GM21390 (cell line): ENCODE measurements around the gene BRDT.
"Not testable (repeated sequence)": the region's sequence is repeated elsewhere in the genome, so short reads cannot be mapped to it uniquely, and the experiment has no call there.

Experiments used
- ATAC-seq: cut with Tn5 transposase; IDR thresholded peaks from one replicate; pipeline ENCODE4 v1.9.1; 2021; ENCODE audit not compliant: unreplicated experiment

The BRDT gene

DNA sequence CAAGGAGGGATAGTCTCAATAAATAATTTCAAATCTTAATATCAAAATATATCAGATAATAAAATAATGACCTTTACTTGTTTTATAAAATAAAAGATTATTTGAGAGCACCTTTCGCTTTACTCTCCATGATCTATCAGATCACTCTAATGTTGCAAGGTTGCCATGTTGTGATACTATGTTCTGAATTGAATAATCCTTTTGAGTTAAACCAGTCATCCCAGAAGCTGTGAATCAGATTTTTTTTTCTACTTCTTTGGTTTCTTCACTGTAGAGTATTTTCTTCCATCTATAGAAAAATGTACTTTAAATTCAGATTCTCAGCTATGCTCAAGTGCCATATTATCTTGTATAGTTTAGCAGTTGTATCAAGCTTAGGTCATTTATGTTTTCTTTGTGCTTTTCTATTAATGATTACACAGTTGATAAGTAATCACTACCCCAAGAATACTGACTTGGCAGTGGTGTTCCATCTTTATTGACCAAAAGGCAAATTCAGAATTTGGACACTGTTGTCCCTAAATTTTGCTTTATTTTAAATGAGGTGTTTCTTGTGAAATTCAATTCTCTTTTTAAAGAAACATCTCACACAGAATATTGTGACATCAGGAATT, 32.9 kb downstream of the BRDT start:
- no peak for ATAC-seq

DNA sequence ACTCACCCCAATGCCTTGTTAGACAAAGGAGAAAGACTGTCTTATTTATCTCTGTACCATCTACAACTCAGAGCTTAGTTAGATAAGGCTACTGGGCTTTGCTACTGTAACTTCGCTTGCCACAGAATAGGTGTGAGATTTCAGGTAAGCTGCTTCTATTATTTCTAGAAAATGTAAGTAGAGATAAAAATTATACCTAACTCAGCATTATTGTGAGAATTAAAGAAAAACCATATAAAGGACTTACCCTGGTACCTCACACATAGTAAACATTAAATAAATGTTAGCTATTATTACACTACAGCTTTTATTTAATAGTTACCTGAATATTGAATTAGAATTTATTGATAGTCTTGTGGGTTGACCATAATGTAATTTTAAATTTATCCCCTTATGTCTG, 44.1 kb downstream of the BRDT start:
- no peak for ATAC-seq

DNA sequence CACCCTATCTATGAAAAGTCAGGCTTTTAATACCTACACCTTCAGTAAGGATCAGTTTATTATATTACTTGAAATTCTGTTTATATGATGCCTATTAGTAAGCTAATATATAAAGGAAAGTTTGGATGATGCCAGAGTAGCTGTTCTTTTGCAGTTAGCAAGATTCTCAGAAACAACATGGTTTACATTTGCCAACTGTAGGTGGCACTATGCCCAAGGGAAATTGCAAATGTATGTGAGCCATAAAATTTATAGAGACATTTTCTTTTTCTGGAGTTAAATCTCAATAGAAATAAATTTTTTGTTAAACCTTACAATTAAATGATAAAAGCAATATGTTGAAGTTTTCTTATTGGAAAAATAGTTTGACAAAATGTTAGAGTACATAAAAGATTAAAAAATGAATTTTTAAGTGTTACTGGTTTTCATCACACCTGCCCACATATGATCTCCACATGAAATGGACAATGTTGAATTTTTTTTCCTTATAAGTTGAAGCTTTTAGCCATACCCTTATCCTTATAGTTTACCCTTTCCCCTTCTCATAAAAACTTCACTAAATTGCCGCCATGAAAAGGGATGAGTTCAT, 48.5 kb downstream of the BRDT start:
- no peak for ATAC-seq

DNA sequence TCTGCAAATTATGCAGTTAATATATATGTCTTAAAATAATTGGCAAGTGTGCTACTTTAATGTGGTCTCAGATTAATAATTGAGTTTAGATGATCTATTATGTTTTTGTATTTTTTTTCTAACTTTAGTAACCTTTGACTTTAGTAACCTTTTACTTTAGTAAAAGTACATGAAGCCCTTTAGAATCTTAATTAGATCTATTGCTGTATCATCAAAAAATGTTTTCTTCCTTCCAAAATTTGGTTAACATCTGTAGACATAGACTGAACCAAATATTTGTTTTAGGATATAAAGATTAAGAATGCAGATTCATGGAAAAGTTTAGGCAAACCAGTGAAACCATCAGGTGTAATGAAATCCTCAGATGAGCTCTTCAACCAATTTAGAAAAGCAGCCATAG, 54.9 kb downstream of the BRDT start:
- ATAC-seq: no peak

DNA sequence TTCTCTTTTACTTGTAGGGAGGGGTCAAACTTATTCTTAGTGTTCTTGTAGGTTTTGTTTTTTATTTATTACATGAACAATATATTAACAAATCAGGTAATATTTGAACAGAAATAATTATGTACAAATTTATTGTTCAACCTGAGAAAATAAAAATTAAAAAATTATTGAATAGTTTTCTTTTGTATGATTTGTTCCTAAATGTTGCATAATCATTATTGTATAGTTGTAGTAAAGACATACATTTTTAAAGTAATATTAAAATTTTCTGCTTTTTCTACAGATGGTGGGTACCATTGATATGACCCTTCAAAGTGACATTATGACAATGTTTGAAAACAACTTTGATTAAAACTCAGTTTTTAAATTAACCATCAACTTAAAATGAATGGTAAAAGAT, 64.7 kb downstream of the BRDT start:
- no peak for ATAC-seq

DNA sequence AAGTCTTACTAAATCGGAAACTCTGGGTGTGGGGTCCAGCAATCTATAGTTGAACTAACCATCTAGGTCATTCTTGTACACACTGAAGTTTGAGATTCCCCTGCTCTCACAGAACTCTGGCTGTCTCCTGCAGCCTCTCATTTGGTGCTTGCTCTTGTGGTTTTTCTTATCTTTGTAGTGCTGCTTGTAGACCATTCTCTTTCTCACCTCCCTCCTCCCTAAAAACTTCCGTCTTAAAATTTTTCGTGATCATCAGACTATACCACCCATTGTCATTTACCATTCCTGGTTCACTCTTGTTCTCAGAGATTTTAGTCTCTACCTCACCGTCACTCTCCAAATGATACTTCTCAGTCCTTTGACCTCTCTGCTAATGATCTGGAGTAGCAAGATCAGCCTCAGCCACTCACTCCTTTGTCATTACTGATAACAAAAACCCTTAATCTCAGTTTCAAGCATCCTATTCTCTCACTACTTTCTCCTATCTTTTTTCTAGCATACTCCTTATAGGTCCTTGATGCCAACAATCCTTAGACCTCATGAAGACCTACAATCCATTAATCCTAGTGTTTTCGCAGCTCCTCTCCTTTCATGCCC, 67.6 kb downstream of the BRDT start:
- ATAC-seq: no peak

DNA sequence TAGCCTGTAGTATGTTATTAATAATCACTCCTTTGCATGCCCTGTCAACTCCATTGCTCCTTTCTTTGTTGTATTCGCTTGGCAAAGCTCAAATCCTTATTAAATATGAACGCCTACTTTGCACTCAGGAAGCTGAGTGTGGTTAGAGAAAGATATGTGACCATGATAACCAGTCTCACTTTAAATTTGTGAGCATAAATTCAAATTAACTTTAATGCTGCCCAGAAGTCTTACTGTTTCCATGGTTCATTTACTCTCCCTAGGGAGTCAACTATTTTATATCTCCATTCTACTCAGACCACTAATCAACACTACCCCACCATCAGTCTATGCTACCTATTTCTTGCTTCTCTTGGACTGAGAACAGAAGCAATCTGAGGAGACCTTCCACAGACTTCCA, 68.5 kb downstream of the BRDT start:
- no peak for ATAC-seq

DNA sequence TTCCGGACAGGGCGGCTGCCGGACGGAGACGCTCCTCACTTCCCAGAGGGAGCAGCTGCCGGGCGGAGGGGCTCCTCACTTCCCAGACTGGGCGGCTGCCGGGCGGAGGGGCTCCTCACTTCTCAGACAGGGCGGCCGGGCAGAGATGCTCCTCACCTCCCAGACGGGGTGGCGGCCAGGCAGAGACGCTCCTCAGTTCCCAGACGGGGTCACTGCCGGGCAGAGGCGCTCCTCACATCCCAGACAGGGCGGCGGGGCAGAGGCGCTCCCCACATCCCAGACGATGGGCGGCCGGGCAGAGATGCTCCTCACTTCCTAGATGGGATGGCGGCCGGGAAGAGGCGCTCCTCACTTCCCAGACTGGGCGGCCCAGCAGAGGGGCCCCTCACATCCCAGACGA, 76.8 kb downstream of the BRDT start:
- ATAC-seq: not testable (repeated sequence)

DNA sequence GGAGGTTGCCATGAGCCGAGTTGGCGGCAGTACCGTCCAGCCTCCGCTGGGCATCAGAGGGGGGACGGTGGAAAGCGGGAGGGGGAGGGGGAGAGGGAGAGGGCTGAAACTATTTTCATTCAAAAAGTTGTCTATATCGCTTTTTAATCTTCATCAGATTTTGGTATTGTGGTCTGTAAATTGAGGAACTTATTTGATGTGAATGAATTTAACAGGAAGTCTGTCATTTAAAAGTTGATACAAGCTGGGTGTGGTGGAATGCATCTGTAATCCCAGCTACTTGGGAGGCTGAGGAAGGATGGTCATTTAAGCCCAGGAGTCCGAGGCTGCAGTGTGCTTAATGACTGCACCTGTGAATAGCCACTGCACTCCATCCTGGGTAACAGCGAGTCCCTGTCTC, 77.6 kb downstream of the BRDT start:
- ATAC-seq: no peak

DNA sequence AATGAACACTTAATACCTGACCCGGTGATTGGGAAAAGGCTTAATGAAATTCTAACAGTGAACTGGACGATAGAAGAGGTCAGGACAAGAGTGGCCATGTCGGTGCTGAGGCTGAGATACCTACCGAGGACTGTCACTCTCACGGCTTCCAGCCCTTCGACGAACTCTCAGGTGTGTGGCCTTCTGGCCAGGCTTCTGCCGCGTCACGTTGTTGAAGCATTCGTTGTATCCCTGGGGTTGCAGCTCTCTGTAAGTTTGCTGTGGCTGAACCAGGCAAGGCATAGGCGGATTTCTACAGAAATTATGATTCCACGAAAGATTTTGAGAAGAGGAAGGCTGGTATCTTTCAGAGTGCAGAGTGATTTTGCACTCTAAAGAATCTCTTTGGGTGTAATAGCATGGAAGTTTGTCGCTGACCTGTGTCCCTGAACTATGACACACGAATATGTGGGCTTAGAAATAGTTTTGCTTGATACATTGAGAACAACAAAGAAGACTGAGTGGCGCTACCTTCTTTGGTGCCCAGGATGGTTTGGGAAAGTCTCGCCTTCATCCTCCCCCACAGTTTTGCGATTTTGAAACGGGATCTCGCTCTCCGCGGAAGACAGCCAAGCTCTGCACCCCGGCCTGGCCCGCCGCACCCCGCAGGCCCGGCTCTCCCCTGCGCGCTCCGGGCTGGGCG, 80.2 kb downstream of the BRDT start:
- no peak for ATAC-seq

DNA sequence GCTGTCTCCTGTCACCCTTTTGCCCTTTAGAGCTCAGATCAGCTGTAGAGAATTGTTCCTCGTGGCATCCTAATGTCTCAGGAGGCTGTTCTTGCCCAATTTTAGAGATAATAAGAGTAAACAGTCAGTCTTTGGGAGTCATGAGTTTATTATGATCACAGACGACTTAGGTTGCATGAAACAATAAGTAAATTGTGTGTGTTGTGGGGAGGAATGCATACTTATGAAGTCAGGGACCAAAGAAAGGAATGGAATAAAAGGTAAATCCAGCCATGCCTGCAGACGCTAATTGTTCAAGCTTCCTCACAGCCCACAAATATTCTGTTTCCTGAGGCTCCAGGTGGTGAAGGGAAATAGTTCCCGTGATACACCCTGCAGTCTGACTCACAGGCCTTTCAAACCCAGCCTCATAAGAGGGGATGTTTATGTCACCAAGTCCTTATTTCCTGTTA, 81.5 kb downstream of the BRDT start:
- ATAC-seq: no peak

DNA sequence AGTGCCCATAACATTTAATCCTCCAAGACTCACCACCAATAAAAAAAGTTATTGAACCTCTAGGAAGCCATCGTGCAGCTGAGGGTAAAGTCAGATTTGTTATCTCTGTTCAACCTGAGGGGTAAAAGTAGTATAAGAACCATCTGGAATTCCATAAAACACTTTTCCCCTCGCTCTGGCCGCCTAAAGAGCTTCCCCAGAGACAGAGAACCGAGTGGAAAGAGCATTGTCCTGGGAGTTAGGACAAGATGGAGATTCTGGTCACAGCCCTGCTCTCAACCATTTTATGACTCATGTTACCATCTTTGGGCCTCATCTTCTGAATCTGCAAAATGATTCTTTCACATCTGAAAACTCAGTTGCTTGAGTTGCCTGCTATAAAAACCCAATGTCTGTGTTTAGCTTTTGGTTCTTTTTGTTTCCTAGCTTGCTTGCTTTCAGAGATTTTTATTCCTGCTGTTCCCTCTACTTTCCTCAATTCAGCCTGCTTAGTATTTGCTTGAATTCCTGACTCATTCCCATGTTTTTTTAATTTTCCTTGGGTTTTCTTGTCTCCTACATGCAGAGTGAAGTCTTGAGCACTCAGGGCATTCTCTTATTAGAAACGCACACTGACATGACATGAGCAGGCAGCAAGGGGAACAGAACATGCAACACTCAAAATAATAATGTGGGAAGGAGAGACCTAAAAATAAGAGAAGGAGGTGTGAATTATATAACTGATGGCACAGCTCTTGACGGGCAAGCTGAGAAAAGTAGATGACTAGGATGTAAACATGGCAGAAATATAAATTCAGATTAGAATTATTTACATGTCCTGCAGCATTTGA, 82.3 kb downstream of the BRDT start:
- no peak for ATAC-seq

DNA sequence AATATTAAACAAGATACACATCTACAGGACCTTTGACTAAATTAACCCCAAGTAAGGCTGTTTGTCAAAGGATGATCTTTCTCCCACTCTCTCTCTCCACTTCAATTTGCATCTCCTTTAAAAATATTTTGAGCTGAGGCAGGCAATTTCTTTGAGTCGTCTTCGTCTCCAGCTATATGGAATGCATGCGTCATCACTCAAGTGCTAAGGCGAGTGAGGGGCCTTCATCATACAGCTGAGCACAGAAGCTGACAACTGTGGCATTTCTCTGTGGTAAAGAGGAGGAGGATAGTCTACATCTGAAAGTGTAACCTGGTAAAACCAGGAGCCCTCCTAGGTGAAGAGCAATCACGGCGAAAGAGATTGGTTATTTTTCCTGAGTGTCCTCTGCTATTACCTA, 88.2 kb downstream of the BRDT start:
- no peak for ATAC-seq

DNA sequence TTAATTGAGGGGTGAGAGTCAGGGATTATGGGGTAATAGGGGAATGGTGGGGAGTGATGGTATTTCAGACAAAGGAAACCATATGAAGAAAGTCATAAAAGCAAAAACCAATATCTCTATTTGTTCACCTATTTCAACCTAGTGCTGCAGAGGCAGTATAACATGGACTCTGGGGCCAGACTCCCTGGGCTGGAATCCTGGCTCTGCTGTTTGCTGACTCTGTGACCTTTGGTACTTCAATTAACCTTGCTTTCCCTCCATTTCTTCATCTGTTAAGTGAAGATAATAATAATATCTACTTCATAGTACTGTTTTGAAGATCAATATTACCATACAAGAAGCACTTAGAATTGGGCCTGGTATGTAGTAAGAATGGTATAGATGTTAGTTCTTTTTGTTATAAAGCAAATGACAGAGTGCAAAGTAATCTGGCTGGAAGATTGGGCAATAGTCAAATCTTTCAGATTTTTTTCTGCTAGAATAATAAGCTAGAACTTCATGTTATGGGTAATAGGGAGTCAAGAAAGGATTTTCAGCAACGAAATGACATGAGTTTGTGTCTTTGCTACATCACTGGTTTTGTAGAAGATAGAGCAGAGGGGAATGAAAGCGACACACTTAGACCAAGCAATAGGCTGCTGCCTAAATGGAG, 89.6 kb downstream of the BRDT start:
- ATAC-seq: no peak

DNA sequence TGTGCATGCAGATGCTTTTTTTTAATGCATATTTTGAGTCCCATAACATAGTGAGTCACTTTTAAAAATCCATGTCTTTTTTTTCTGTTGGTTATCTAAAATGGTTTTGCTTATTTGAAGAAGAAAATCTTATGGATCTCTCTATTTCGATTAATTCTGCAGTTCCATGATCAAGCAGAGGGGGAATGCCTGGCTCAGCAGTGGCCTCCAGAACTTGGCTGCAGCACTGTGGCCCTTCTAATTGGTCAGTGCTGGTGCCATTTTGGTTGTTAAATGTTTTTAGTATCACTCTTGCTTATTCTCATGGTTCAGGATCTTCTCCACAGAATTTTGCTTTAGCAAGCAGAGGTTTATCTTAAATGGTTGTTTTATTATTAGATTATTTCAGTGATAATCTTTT, 91.8 kb downstream of the BRDT start:
- no peak for ATAC-seq

DNA sequence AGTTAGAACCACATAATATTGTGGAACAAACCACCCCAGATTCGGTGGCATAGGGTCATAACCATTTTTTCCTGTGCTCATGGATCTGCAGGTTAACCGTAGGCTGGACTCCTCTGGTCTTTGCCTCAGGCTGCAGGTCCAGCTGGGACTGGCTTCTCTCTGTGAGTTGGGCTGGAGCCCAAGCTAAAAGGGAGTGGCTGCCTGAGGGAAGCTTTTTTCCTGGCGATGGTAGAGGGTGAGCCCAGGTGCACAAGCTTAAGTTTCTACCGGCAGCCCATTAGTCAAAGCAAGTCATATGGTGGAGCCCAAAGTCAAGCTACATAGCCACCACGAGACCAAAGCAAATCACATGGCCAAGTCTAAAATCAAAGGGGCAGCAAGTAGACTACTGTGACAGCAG, 94.4 kb downstream of the BRDT start:
- ATAC-seq: no peak

DNA sequence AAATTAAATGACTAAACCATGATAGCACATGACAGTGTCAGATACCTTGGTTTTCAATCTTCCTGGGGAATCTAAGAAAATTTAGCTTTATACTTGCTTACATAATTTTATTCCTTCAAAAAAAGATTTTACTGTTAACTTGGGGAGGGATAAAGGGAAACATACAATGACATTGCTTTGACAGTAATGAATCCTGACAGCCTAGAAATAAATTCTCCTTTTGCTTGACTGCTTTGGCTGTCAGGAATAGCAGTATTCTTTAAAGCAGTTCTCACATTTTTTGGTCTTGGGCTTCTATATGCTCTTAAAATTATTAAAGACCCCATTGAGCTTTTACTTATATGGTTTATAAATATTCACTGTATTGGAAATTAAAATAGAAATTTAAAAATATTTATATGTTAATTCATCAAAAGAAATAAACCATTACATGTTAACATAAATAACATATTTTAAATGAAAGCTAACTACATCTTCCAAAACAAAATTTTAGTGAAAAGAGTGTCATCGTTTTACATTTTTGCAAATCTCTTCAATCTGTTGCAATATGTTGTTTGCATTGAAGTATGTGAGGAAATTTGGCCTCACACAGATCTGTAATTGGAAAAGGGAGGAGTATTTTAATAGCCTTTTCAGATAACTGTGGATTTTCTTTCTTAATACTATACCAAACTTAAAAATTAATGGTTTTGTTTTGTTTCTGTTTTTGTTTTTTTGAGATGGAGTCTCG, 96.7 kb downstream of the BRDT start:
- ATAC-seq: no peak

DNA sequence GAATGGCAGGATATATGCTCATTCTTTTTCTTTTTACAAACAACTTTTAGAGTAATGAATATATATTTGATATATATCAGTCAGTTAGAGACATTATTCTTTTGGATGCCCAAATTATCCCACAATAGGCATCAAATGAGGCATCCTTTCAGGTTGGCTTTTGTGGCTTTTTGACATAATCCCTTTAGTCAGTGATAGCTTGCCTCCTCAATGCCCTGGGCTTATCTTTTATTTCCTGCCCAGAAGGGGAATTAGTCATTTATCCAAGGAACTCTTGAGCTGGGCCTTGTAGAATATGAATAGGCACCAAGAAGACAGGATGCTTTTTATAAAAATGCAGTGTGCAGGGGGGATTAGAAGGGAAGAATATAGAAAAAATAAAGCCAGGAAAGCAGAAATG, 102.7 kb downstream of the BRDT start:
- no peak for ATAC-seq
